SU-DHL-6 (cell line): ENCODE data around the gene GGT6.
"Not testable (repeated sequence)": the region's sequence is repeated elsewhere in the genome, so short reads cannot be mapped to it uniquely, and the experiment has no call there.

Experiments used
- H2AFZ ChIP-seq: fragments of 200-600 bp; sonication (generic); 2 replicates; pipeline ENCODE4 v1.6.1; 2014; ENCODE audit warnings: low read depth, mild to moderate bottlenecking, moderate library complexity, mixed read lengths, antibody characterized with exemption, low read length; ENCODE audit not compliant: severe bottlenecking
- H3F3A ChIP-seq: fragments of 200-600 bp; shearing (Covaris generic); 2 replicates; pipeline ENCODE4 v1.6.0; 2016; ENCODE audit warnings: antibody characterized with exemption, mild to moderate bottlenecking; ENCODE audit not compliant: insufficient read depth
- H3K27ac ChIP-seq: fragments of 200-600 bp; sonication (generic); 2 replicates; pipeline ENCODE4 v1.5.1; 2016; ENCODE audit warnings: low read depth, mild to moderate bottlenecking, low read length, moderate library complexity, mixed read lengths
- H3K27me3 ChIP-seq: fragments of 200-600 bp; sonication (generic), shearing (Covaris generic); 2 replicates; pipeline ENCODE4 v1.6.0; 2014; ENCODE audit warnings: mild to moderate bottlenecking, low read length
- H3K36me3 ChIP-seq: fragments of 200-600 bp; sonication (generic); 2 replicates; pipeline ENCODE4 v1.6.1; 2014; ENCODE audit warnings: mild to moderate bottlenecking, low read length, mixed read lengths
- H3K4me2 ChIP-seq: fragments of 300-600, 200-600 bp; shearing (Covaris generic), sonication (generic); 2 replicates; pipeline ENCODE4 v1.6.0; 2014; ENCODE audit warnings: low read length, low read depth, mild to moderate bottlenecking; ENCODE audit not compliant: poor library complexity, severe bottlenecking
- H3K4me3 ChIP-seq: fragments of 200-600 bp; sonication (generic); 2 replicates; pipeline ENCODE4 v1.5.1; 2014; ENCODE audit warnings: antibody characterized with exemption, low read length, mild to moderate bottlenecking, mixed read lengths; ENCODE audit not compliant: insufficient read depth, poor library complexity, severe bottlenecking
- H3K79me2 ChIP-seq: fragments of 200-600 bp; sonication (generic); 2 replicates; pipeline ENCODE4 v1.6.1; 2014; ENCODE audit warnings: mild to moderate bottlenecking, low read length, moderate library complexity; ENCODE audit not compliant: insufficient read depth
- H3K9ac ChIP-seq: fragments of 200-600 bp; sonication (generic); 2 replicates; pipeline ENCODE4 v1.7.0; 2014; ENCODE audit warnings: mild to moderate bottlenecking, low read length
- H3K9me2 ChIP-seq: fragments of 200-600 bp; sonication (generic); replicated peaks from 2 replicates; pipeline ENCODE4 v1.6.1; 2014; ENCODE audit warnings: low read length; ENCODE audit not compliant: insufficient read depth
- H3K9me3 ChIP-seq: fragments of 200-600 bp; sonication (generic); 2 replicates; pipeline ENCODE4 v1.6.1; 2014; ENCODE audit warnings: low read length, mixed read lengths; ENCODE audit not compliant: insufficient read depth
- H4K20me1 ChIP-seq: fragments of 200-600 bp; sonication (generic); 2 replicates; pipeline ENCODE4 v1.6.1; 2014; ENCODE audit warnings: low read depth, mild to moderate bottlenecking, antibody characterized with exemption, low read length, moderate library complexity, mixed read lengths
- EZH2phosphoT487 ChIP-seq: fragments of 200-600 bp; sonication (generic), shearing (Covaris generic); conservative IDR thresholded peaks from 2 replicates; pipeline ENCODE4 v1.6.1; 2018; ENCODE audit warnings: mild to moderate bottlenecking, antibody characterized with exemption, low read length, moderate library complexity, mixed read lengths
- TF ChIP-seq, protein P1 (sequence below): fragments of 200-600 bp; sonication (generic); IDR thresholded peaks from one replicate; pipeline ENCODE4 v1.5.1; 2017; ENCODE audit warnings: antibody characterized with exemption, mild to moderate bottlenecking, low read length, moderate library complexity; ENCODE audit not compliant: insufficient read depth, poor library complexity, severe bottlenecking

The GGT6 gene

DNA sequence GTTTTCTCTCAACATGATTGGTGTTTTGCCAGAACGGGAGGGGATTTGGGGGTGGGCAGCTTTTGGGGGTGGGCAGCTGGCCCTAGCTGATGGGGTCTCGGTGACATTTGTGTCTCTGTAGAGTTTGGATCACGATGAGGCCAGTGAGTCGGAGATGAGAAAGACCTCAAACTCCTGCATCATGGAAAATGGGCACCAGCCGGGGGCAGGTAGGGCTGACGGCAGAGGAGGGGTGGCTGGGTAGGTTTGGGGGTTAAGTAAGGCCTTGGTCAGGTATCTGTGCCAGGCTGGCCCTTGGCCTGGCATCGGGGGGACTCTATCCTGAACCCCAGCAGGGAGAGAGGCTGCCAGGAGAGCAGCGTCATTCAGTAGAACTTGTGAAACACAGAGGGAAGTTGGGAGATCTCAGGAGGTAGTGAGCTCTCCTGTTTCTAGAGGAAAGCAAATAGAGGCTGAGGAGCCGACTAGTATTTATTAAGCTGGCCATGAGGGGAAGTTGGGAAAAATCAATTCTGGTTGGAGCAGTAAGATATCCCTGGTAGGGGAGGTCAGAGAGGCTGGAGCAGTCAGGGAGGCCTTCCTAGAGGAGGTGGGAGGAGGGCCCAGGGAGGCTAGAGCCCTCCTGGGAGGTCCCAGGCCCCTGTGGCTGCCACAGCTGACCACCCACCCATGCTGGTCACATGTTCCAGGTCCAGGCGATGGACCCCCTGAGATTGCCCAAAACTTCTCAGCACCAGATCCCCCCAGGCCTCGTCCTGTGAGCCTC, 32.0 kb upstream of the GGT6 start:
- Histone ChIP-seq H3K27ac (no peak overlapping the region), H2AFZ (no peak overlapping the region), H3K27me3 (no peaks in the 10 kb centered on the region), H3K9ac (no peak overlapping the region), H4K20me1 (no peaks in the 10 kb centered on the region), H3K36me3 (no peaks in the 10 kb centered on the region), H3K79me2 (no peaks in the 10 kb centered on the region), H3K4me2 (no peak overlapping the region), H3F3A (no peaks in the 10 kb centered on the region), H3K9me3 (no peaks in the 10 kb centered on the region), H3K9me2 (no peaks in the 10 kb centered on the region), H3K4me3 (no peak overlapping the region)
- TF ChIP-seq EZH2phosphoT487, result no peak
- TF ChIP-seq, protein P1, sequence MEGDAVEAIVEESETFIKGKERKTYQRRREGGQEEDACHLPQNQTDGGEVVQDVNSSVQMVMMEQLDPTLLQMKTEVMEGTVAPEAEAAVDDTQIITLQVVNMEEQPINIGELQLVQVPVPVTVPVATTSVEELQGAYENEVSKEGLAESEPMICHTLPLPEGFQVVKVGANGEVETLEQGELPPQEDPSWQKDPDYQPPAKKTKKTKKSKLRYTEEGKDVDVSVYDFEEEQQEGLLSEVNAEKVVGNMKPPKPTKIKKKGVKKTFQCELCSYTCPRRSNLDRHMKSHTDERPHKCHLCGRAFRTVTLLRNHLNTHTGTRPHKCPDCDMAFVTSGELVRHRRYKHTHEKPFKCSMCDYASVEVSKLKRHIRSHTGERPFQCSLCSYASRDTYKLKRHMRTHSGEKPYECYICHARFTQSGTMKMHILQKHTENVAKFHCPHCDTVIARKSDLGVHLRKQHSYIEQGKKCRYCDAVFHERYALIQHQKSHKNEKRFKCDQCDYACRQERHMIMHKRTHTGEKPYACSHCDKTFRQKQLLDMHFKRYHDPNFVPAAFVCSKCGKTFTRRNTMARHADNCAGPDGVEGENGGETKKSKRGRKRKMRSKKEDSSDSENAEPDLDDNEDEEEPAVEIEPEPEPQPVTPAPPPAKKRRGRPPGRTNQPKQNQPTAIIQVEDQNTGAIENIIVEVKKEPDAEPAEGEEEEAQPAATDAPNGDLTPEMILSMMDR, result no peak

DNA sequence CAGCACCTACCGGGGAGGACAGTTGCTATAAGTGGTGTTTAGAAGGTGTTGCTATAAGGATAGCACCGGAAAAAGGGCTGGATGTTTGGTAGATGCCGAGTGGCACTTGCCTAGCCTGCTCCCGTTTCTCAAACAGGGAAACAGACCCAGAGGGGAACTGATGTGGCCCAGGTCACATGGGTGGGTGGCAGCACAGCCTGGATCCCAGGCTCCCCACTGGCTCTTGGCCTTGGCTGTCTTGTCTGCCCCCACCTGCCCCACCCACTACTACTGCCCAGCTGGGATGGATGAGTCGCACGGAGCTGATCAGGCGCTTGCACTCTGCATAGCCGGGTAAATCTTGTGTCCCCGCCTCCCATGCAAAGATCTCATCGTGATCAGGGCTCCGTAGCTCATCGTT, 31.2 kb upstream of the GGT6 start:
- Histone ChIP-seq H4K20me1 (no peaks in the 10 kb centered on the region), H2AFZ (no peak overlapping the region), H3K4me3 (no peak overlapping the region), H3K9ac (no peak overlapping the region), H3K9me3 (no peaks in the 10 kb centered on the region), H3K27ac (no peak overlapping the region), H3K27me3 (no peaks in the 10 kb centered on the region), H3F3A (no peaks in the 10 kb centered on the region), H3K4me2 (no peak overlapping the region), H3K9me2 (no peaks in the 10 kb centered on the region), H3K79me2 (no peaks in the 10 kb centered on the region), H3K36me3 (no peaks in the 10 kb centered on the region)
- no peak for TF ChIP-seq EZH2phosphoT487

DNA sequence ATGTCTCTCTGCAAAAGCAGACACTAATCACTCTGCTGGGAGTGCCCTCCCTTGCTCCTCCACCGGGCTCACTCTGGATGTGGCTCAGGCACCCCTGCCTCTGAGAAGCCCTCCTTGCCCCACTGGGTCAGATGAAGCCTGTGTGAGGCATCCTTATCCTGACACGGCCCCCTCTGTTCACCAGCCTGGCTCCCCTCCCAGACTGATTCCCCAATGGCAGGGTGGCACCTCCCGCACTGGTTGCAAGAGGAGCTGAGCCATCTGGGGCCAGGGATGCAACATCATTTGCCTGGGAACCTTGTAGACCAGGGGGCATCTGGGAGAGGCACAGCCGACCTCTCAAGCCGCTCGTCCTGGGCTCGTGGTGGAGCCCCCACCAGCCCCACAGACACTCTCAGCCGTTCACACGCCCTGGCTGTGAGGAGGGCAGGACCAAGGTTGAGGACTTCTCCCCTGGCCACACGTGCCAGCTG, 30.6 kb upstream of the GGT6 start:
- Histone ChIP-seq H3K9me3 (no peaks in the 10 kb centered on the region), H3K27me3 (no peaks in the 10 kb centered on the region), H2AFZ (no peak overlapping the region), H3F3A (no peaks in the 10 kb centered on the region), H3K36me3 (no peaks in the 10 kb centered on the region), H3K4me3 (no peak overlapping the region), H3K27ac (no peak overlapping the region), H3K9me2 (no peaks in the 10 kb centered on the region), H3K79me2 (no peaks in the 10 kb centered on the region), H4K20me1 (no peaks in the 10 kb centered on the region), H3K4me2 (no peak overlapping the region), H3K9ac (no peak overlapping the region)
- TF ChIP-seq, protein P1, result no peak
- TF ChIP-seq EZH2phosphoT487, result no peak

DNA sequence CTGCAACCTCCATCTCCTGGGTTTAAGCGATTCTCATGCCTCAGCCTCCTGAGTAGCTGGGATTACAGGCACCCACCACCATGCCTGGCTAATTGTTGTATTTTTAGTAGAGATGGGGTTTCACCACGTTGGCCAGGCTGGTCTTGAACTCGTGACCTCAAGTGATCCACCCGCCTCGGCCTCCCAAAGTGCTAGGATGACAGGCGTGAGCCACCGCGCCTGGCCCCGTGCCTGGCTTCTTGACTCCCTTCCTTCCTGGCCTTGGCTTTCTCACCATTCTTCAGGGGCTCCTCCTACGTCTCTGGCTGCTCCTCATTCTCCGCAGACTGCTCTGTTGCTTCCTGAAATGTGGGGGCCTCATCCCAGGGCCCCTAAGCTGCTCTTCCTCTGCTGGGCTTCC, 29.7 kb upstream of the GGT6 start:
- not testable (repeated sequence) for H2AFZ ChIP-seq, H3F3A ChIP-seq, H3K4me3 ChIP-seq, H4K20me1 ChIP-seq, H3K4me2 ChIP-seq, H3K27me3 ChIP-seq, H3K27ac ChIP-seq, H3K79me2 ChIP-seq, H3K36me3 ChIP-seq, H3K9me3 ChIP-seq, H3K9ac ChIP-seq, H3K9me2 ChIP-seq
